Nucleus accumbens (tissue), 56 donors: ENCODE measurements around the gene ELOVL2.

ENCODE experiments used
- DNase-seq, 56 donors: peaks; one replicate each; lab custom pipeline; 2025; lab: John Stamatoyannopoulos, UW

Gene ELOVL2

DNA sequence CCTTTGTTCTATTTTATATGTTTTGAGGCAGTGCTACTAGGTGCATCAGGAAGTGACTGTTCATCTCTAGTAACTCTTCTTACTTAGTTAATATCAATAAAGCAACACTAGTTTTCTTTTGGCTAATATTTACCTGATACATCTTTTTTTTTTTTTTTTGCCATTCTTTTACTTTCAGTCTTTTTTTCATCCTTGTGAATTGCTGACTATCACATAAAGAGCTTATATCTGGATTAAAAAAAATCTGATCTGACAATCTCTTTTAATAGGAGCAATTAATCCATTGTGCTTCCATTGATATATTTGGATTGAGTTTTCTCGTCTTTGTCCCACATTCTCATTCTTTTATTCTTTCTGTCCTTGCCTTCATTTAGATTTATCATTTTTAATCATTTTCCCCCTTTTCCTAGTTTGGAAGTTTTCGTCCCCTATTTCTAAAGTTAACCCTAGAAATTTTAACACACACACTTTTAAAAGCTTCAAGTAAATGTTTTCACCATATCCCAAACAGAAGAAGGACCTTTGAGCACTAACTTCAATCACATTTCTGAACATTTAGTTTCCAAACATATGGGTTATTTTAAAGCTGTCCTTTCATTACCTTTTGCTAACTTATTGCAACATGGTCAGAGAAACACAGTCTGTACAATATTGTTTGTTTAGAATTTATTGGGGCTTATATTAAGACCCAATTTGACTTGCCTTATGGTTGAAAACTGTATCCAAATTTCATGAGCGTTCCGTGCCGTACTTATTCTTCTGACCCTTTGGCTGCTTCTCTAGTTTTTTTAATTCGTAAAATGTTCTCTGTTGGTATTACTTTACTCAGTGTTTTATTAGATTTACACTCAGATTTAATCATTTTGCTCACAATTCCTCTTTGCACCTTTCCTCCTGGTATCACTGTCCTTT lies 94.3 kb downstream of the ELOVL2 start:
- no peak for DNase-seq

GRCh38 chr6:10947966-10948365 lies 96.1 kb downstream of the ELOVL2 start:
- DNase-seq = no peak

GRCh38 chr6:10945845-10946244 lies 98.3 kb downstream of the ELOVL2 start:
- no peak for DNase-seq

- DNase-seq = no peak
Observed at GRCh38 chr6:10939840-10940239, 104.3 kb downstream of the ELOVL2 start.

GRCh38 chr6:10933126-10933525 lies 111.0 kb downstream of the ELOVL2 start:
- DNase-seq = no peak
